Thyroid gland (tissue), 4 donors: ENCODE results near the gene STX16. TPM values are rescaled to one million over a fixed set of nuclear protein-coding genes. Genes with fewer than 3 reads are reported as not detected.

Experiments used
- total RNA-seq, 4 donors: library from RNA; depleted of rRNA; stranded (reverse); fragments of >200 nt; gene quantifications; one replicate each; pipeline ENCODE4 v1.2.3, GENCODE V29; 2016

Gene STX16
- total RNA-seq, 4 donors from 2014 or later: 42.5 to 59.1 (median 53.0) TPM

Other genes starting within 250 kb of the STX16 start
- gene APCDD1L, start 135.9 kb upstream of the STX16 start, total RNA-seq: under 1 TPM in 1 of 4 donors, not detected in 3; 0.11 TPM
- gene NPEPL1, start 41.5 kb downstream of the STX16 start, total RNA-seq: 10 to 100 TPM; 41.6 to 56.0 (median 47.2) TPM
- 1 to 10 TPM in 2 of 4 donors, under 1 TPM in 2; 0.42 to 1.9 (median 1.1) TPM for gene GNAS-AS1, start 199.6 kb downstream of the STX16 start, total RNA-seq
- gene GNAS, start 201.4 kb downstream of the STX16 start, total RNA-seq: 1,000 to 10,000 TPM; 2,457 to 5,038 (median 3,494) TPM